SK-MEL-5 (cell line): ENCODE measurements around the gene CTAG2. TPM values are rescaled to one million over a fixed set of nuclear protein-coding genes. Genes with fewer than 3 reads are reported as not detected.
"Not testable (repeated sequence)": the region's sequence is repeated elsewhere in the genome, so short reads cannot be mapped to it uniquely, and the experiment has no call there.

Source experiments
- DNase-seq: peaks from one replicate; pipeline ENCODE4 v3.0.0-alpha.2; 2016; ENCODE audit warnings: low read depth, low spot score
- in situ Hi-C: cut with HindIII; loops from 2 replicates; pipeline ENCODE4 v1.10.0; 2016; ENCODE audit warnings: low sequenced_read_pairs, high pct_unique_total_duplicates, low pct_unique_long_range_greater_than_20kb
- polyA plus RNA-seq, 2 experiments: library from polyadenylated mRNA; depleted of rRNA; stranded (reverse); fragments of >200 nt; gene quantifications; 2 replicates each; pipeline ENCODE4 v1.2.3, GENCODE V29; 2015
- total RNA-seq: library from RNA; depleted of rRNA; stranded (reverse); fragments of >200 nt; shearing (Covaris generic); gene quantifications from 2 replicates; pipeline ENCODE4 v1.2.3, GENCODE V29; 2014; rRNA removed

CTAG2 gene
- 0.29 and 1.0 TPM in 2 replicates for total RNA-seq
- polyA plus RNA-seq (2015; cell fraction: cytosol; rRNA removed) = 0.54 and 4.1 TPM in 2 replicates
- 0.28 TPM in 1 of 2 replicates, not detected in the other for polyA plus RNA-seq (2015; cell fraction: nucleus; rRNA removed)

DNA sequence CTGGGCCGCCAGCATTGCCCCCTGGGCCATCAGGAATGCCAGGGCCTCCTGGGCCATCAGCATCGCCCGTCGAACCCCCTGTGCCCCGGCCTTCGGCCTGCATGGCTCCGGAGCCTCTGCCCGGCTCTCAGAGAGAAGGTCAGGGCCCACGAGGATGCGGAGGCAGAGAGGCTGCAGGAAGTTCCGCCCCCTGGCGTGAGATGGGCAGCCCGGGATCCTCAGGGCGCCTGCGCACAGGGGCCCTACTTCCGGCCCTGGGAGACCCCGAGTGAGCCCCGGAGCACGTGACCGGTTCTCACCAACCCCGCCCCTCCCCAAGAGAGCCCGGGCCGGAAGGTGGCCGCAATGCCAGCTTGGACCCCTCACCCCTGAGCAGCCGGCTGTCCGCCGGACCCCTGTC, at the start of gene CTAG2:
Gene CTAG2 (minus strand): TSS at position 167 of the 400 bp plus-strand sequence. CDS start 64 bp downstream, at position 103.
- DNase-seq, in situ Hi-C loops: not testable (repeated sequence)

GRCh38 chrX:154698630-154699248, 45.4 kb upstream of the CTAG2 start:
- DNase-seq = no peak
- in situ Hi-C loops = no loop called here

DNA sequence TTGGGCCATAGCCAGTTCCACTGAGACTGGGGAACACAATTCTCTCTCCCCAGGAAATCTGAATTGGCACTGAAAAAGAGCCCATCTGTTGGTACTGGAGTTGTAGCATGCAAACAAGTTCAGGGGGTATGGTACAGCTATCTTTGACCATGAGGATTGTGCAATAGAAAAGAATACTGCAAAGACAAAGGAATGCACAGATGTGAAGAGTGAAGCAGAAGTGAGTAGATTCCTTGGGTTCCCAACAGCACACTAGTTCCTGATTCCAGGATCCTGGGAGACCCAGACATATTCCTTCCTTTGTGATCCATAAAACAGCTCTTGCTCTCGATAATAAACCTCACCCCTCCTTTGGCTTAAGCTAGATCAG, 43.3 kb upstream of the CTAG2 start:
- DNase-seq = no peak
- in situ Hi-C loops = no loop called here

GRCh38 chrX:154695911-154696675, 42.7 kb upstream of the CTAG2 start:
- no peak for DNase-seq
- in situ Hi-C loops = no loop called here

GRCh38 chrX:154693394-154693793, 40.0 kb upstream of the CTAG2 start:
- DNase-seq = no peak
- in situ Hi-C loops = no loop called here

DNA sequence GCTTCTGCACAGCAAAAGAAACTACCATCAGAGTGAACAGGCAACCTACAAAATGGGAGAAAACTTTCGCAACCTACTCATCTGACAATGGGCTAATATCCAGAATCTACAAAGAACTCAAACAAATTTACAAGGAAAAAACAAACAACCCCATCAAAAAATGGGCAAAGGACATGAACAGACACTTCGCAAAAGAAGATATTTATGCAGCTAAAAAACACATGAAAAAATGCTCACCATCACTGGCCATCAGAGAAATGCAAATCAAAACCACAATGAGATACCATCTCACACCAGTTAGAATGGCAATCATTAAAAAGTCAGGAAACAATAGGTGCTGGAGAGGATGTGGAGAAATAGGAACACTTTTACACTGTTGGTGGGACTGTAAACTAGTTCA, 37.1 kb upstream of the CTAG2 start:
- in situ Hi-C loops = not testable (repeated sequence)

GRCh38 chrX:154672084-154672483, 18.7 kb upstream of the CTAG2 start:
- in situ Hi-C loops = not testable (repeated sequence)

More for the DNA sequence above, 37.1 kb upstream of the CTAG2 start:
- not testable (repeated sequence) for DNase-seq

DNA sequence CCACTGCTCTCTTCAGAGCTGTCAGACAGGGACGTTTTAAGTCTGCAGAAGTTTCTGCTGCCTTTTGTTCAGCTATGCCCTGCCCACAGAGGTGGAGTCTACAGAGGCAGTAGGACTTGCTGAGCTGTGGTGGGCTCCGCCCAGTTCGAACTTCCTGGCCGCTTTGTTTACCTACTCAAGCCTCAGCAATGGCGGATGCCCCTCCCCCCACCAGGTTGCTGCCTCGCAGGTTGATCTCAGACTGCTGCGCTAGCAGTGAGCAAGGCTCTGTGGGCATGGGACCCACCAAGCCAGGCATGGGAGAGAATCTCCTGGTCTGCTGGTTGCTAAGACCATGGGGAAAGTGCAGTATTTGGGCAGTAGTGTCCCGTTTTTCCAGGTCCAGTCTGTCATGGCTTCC, 17.5 kb upstream of the CTAG2 start:
- in situ Hi-C loops, DNase-seq: not testable (repeated sequence)

More at GRCh38 chrX:154672084-154672483, 18.7 kb upstream of the CTAG2 start:
- not testable (repeated sequence) for DNase-seq

DNA sequence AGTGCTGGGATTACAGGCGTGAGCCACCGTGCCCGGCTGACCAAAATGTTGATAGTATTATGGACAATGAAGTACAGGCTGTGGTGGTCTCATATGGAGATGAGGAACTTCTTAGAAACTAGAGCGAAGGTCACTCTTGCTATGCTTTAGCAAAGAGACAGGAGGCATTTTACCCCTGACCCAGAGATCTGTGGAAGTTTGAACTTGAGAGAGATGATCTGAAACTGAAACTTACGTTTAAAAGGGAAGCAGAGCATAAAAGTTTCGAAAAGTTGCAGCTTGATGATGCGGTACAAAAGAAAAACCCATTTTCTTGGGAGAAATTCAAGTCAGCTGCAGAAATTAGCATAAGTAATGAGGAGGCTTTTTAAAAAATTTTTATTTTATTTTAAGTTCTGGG, 8.5 kb upstream of the CTAG2 start:
- in situ Hi-C loops = no loop called here
- no peak for DNase-seq

- in situ Hi-C loops = no loop called here
- no peak for DNase-seq
Observed at GRCh38 chrX:154661170-154661569, 7.8 kb upstream of the CTAG2 start.

- DNase-seq = no peak
- in situ Hi-C loops = no loop called here
Observed at GRCh38 chrX:154660541-154660940, 7.2 kb upstream of the CTAG2 start.

- DNase-seq = no peak
- in situ Hi-C loops = no loop called here
Observed at GRCh38 chrX:154658957-154659356, 5.6 kb upstream of the CTAG2 start.

DNA sequence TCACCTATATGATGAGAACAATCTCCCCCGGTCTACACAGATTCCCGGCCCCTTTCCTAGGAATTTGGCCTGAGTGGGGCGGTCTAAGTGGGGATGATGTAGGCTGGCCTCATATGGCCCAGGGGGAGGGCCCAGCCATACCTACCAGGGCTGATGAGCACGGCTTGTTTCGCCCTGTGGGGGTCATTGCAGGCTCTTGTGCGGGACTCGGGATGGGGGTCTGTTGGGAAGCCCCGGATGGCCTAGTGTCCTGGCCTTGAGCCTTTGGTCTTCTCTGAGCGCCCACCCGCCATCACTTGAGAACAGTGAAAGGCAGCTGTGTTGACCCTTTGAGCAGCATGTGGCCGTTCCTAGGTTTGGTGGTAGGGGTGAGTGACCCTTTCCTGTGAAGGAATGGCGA, 4.8 kb upstream of the CTAG2 start:
- in situ Hi-C loops = no loop called here

DNA sequence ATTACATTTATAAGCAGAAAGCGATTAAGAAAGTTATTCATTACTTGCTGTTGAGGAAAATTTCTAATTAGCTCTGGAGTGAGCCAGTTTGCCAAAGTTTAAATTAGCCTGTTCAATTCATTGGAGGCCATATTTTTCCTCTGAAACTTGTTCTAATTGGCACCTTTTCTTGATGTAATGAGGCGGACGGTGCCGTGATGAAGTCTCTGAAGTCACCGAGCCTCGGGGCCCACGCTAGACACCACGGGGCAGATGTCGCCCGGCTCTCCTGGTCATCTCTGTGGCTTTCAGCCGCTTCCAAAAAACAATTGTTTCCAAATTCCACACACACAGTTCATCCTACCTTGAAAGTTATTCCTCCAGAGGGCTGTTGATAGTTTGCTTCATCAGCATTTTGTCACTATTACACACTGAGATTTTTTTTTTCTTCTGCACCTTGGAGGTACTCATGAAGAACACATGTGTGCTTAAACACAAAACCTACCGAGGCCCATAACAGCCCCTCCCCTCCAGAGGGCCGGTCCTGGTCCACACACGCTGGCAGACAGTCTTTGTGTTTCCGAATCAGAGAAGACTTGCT, 3.9 kb upstream of the CTAG2 start:
- no peak for DNase-seq
- in situ Hi-C loops = no loop called here

More for the DNA sequence above, 4.8 kb upstream of the CTAG2 start:
- no peak for DNase-seq

DNA sequence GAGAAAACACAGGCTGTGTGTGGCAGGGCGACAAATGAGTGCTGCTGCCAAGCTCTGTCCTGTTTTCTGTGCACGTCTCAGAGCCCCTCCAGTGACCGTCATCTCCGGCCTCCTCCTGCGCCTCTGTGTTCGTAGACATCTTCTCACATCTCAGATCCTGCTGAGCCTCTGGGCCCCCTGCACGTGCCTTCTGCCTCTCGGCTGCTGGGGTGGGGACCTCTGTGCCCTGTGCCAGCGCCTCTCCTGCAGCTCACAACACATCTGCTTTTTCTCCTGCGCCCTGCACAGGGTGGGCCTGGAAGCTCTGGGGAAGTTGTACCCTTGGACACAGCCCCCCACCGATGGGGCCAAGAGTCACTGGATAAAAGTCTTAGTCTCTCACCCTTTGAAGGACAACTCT, 2.4 kb upstream of the CTAG2 start:
- DNase-seq = no peak
- in situ Hi-C loops = no loop called here

DNA sequence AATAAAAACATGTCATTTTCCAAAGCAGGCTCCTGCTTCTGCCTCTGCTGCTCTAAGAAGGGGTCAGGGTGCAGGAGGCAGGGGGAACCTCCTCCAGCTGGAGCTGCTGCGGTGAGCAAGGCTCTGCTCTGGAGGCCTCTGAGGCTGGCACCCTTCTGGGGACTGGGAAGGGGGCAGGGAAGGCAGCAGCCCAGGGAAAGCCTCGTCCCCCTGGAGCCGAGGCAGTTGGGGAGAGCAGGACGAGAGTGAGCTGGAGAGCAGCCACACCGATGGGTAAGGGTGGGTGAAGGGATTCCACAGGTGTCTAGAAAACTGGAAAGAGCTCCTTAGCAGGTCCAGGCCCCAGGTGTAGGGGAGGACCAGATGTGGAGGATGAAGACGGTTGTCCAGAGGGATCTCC, 2.0 kb upstream of the CTAG2 start:
- in situ Hi-C loops = no loop called here
- no peak for DNase-seq

DNA sequence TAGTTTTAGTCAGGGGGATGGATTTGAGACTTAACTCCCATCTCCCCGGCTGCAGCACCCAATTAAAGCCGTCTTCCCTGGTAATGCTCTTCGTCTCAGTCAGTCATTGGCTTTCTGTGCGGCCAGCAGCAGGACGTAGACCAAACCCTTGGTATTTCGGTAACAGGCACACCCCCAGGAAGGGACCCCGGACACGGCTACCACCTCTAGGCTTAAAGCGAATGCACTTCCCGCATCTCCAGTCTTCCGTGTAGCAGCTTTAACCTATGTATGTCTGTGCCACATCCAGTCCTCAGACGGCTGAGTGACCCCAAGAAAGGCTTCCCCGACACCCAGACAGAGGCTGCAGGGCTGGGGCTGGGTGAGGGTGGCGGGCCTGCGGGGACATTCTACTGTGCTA, 1.5 kb upstream of the CTAG2 start:
- in situ Hi-C loops = no loop called here
- DNase-seq = no peak

- DNase-seq = no peak
- in situ Hi-C loops = no loop called here
Observed at GRCh38 chrX:154654372-154654771, 993 bp upstream of the CTAG2 start.

- in situ Hi-C loops = no loop called here
- no peak for DNase-seq
Observed at GRCh38 chrX:154653048-154653401, 354 bp downstream of the CTAG2 start.
